ENCODE results near the gene MAD1L1.

MAD1L1 gene

DNA sequence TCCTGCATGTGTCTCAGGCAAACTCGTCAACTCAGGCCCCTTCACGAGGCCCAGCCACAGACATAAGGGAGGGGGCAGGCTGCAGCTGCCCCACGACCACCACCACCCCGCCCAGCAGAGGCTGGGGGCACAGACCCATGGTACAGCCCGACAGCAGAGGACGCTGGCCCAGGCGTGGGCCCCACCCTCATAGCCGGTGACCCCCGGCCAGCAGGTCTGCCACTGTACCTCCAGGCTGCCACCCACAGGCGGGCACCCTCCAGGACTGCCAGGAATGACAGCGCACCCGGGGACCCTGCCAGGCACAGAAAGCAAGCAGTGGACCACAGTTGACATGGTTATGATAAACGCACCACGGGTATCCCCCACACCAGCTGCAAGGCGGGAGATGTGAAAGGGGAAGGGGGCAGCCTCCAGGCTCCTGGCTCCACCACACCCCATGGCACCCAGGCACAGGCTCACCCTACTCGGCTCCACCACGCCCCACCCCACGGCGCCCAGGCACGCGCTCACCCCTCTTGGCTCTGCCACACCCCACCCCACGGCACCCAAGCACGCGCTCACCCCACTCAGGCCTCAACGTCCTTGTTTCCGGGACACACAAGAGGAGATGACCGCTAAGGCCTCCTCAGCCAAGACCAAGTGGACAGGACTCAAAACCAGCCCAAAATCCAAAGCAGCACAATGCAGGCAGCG, 135.9 kb downstream of the MAD1L1 start:
- Histone ChIP-seq H3K4me3 (IDR thresholded peaks at IDR 0.05; ENCODE audit: insufficient read depth, low read depth, low read length) (no peak overlapping the region), H2AFZ (ENCODE audit: low read depth) (no peak overlapping the region), H3K4me1 (ENCODE audit: low read depth, poor library complexity, severe bottlenecking) (no peaks in the 10 kb centered on the region), H3K27ac (no peak overlapping the region), H3K27me3 (ENCODE audit: insufficient read depth, low read depth) (no peaks in the 10 kb centered on the region), H3K9ac (no peak overlapping the region), H3K4me2 (no peak overlapping the region), H3K36me3 (ENCODE audit: insufficient read depth) (no peaks in the 10 kb centered on the region), H4K20me1 (ENCODE audit: insufficient read depth) (no peaks in the 10 kb centered on the region), H3K79me2 (ENCODE audit: insufficient read depth, low read depth) (no peaks in the 10 kb centered on the region)
- no peak for TF ChIP-seq CTCF (conservative IDR thresholded peaks at IDR 0.05; ENCODE audit: low read depth, low read length)

GRCh38 chr7:2095436-2095835, 137.3 kb downstream of the MAD1L1 start:
- H4K20me1 ChIP-seq (ENCODE audit: insufficient read depth): no peaks in the 10 kb centered on the region

DNA sequence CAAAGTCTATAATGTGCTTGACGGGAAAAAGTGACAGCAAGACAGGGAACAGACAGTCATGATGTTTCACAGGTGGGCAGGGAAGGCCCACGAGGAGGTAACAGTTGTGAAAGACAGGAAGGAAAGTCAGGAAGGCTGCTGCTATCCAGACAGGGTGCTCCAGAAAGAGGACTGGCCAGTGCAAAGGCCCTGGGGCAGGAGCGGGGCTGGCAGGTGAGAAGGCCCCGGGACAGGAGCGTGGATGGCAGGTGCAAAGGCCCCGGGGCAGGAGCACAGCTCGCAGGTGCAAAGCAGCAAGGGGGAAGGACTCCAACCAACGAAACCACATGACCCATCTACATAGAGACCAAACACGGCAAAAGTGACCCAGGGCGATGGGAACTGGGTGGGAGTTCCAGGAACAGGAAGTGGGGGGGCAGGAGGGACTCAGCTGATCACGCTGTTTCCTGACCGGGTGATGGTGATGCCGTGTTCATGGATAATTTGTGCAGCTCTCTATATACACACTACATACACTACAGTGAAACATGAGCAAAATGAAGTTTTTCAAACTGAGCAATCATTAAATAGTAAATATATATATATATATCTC, 138.2 kb downstream of the MAD1L1 start:
- Histone ChIP-seq H3K9ac (no peak overlapping the region), H4K20me1 (ENCODE audit: insufficient read depth) (no peaks in the 10 kb centered on the region), H3K4me1 (ENCODE audit: low read depth, poor library complexity, severe bottlenecking) (no peaks in the 10 kb centered on the region), H3K36me3 (ENCODE audit: insufficient read depth) (no peaks in the 10 kb centered on the region), H3K27ac (no peak overlapping the region), H3K4me2 (no peak overlapping the region), H3K27me3 (ENCODE audit: insufficient read depth, low read depth) (no peaks in the 10 kb centered on the region), H3K4me3 (IDR thresholded peaks at IDR 0.05; ENCODE audit: insufficient read depth, low read depth, low read length) (no peak overlapping the region), H2AFZ (ENCODE audit: low read depth) (no peak overlapping the region), H3K79me2 (ENCODE audit: insufficient read depth, low read depth) (no peaks in the 10 kb centered on the region)
- no peak for TF ChIP-seq CTCF (conservative IDR thresholded peaks at IDR 0.05; ENCODE audit: low read depth, low read length)

More at GRCh38 chr7:2095436-2095835, 137.3 kb downstream of the MAD1L1 start:
- Histone ChIP-seq H3K79me2 (ENCODE audit: insufficient read depth, low read depth) (no peaks in the 10 kb centered on the region), H2AFZ (ENCODE audit: low read depth) (no peak overlapping the region), H3K27ac (no peak overlapping the region), H3K4me3 (IDR thresholded peaks at IDR 0.05; ENCODE audit: insufficient read depth, low read depth, low read length) (no peak overlapping the region), H3K27me3 (ENCODE audit: insufficient read depth, low read depth) (no peaks in the 10 kb centered on the region), H3K4me2 (no peak overlapping the region), H3K36me3 (ENCODE audit: insufficient read depth) (no peaks in the 10 kb centered on the region), H3K9ac (no peak overlapping the region), H3K4me1 (ENCODE audit: low read depth, poor library complexity, severe bottlenecking) (no peaks in the 10 kb centered on the region)
- TF ChIP-seq CTCF (conservative IDR thresholded peaks at IDR 0.05; ENCODE audit: low read depth, low read length): no peak

DNA sequence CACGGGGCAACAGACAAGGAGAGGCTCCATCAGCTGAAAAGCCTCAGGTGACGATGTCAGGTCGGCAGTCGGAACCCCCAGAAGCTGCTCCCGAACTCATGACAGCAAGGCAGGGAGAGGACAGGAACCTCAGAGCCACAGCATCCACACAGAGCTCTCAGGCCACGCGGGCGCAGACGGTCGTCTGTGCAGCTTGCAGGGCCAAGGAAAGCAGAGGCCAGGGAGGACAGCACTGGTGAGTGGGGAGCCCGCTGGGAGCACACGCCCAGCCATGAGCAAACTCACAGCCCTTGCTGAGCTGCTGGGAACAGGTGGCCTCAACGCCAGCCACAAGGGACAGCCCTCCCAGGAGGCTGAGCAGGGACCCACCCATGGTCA, 138.9 kb downstream of the MAD1L1 start:
- TF ChIP-seq CTCF (conservative IDR thresholded peaks at IDR 0.05; ENCODE audit: low read depth, low read length): no peak
- H2AFZ ChIP-seq (ENCODE audit: low read depth): no peak overlapping the region
- H3K27me3 ChIP-seq (ENCODE audit: insufficient read depth, low read depth): no peaks in the 10 kb centered on the region
- no peak overlapping the region for H3K4me2 ChIP-seq
- H3K4me3 ChIP-seq (IDR thresholded peaks at IDR 0.05; ENCODE audit: insufficient read depth, low read depth, low read length): no peak overlapping the region
- no peaks in the 10 kb centered on the region for H3K79me2 ChIP-seq (ENCODE audit: insufficient read depth, low read depth)
- no peaks in the 10 kb centered on the region for H3K36me3 ChIP-seq (ENCODE audit: insufficient read depth)
- no peaks in the 10 kb centered on the region for H4K20me1 ChIP-seq (ENCODE audit: insufficient read depth)
- H3K9ac ChIP-seq: no peak overlapping the region
- no peak overlapping the region for H3K27ac ChIP-seq
- H3K4me1 ChIP-seq (ENCODE audit: low read depth, poor library complexity, severe bottlenecking): no peaks in the 10 kb centered on the region
